Peyer's patch (tissue), 4 donors: ENCODE results near the gene SYT4. TPM values are rescaled to one million over a fixed set of nuclear protein-coding genes. Genes with fewer than 3 reads are reported as not detected.

ENCODE experiments used
- DNase-seq, 3 donors: peaks; one replicate each; pipeline ENCODE4 v3.0.0-alpha.2; 2017 to 2019
- H3K27ac ChIP-seq, 4 donors: fragments of 200-600 bp; sonication (generic); one replicate each; pipeline ENCODE4 v1.5.1; 2016 to 2019
- H3K27me3 ChIP-seq, 2 donors: fragments of 200-600 bp; sonication (generic); one replicate each; pipeline ENCODE4 v1.5.1; 2019
- H3K36me3 ChIP-seq, 3 donors: fragments of 200-600 bp; sonication (generic); one replicate each; pipeline ENCODE4 v1.5.1; 2016 to 2019
- H3K4me1 ChIP-seq, 4 donors: fragments of 200-600 bp; sonication (generic); one replicate each; pipeline ENCODE4 v1.5.1; 2016 to 2019
- H3K4me3 ChIP-seq, 4 donors: fragments of 200-600 bp; sonication (generic); 1 replicate in 3 of 4; 2 replicates in 1 of 4; pipeline ENCODE4 v1.5.1; 2016 to 2019; ENCODE audit warnings: mild to moderate bottlenecking in 1 of 4
- H3K9me3 ChIP-seq, 4 donors: fragments of 200-600 bp; sonication (generic); one replicate each; pipeline ENCODE4 v1.5.1; 2016 to 2019; ENCODE audit warnings: mild to moderate bottlenecking in 1 of 4
- POLR2A ChIP-seq, 2 donors: fragments of 450-650 bp; IDR thresholded peaks; one replicate each; pipeline ENCODE4 v1.5.1; 2017; ENCODE audit warnings: antibody characterized with exemption in 2 of 2, mild to moderate bottlenecking in 2 of 2, moderate library complexity in 2 of 2
- total RNA-seq, 4 donors: library from RNA; depleted of rRNA; stranded (reverse); fragments of >200 nt; gene quantifications; one replicate each; pipeline ENCODE4 v1.1.0, GENCODE V29; 2016
- TF ChIP-seq, protein P1 (sequence below), 6 experiments: fragments of 450-650 bp in 4 of 6; fragments of 200-600 bp in 2 of 6; sonication (generic) in 1 of 6; IDR thresholded peaks; one replicate each; pipeline ENCODE4 v1.5.1; 2017 to 2019; ENCODE audit warnings: antibody characterized with exemption in 6 of 6, mild to moderate bottlenecking in 3 of 6, moderate library complexity in 1 of 6

SYT4 gene
- total RNA-seq, 4 donors from 2014 or later = 0.76 to 2.5 (median 0.94) TPM; not detected in 1

DNA sequence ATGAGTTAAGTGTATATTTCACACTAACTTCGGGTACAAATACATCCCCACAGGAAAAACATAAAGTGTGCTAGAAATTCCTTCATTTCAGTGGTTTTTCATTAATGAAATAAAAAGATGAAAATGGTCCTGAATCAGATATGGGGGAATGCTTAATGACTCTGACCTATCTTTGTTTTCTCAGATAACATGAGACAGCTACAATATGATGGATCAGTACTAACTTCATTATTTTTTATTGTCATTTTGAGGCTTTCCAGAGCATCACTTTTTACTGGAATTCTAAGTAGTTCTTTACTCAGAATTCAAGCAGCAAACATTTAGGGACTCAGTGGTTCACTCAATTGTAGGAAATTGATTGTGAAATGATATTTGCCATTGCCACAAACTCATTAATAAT lies 2.8 kb downstream of the SYT4 start:
- Histone ChIP-seq H3K4me3 (no peak overlapping the region), H3K27me3 (no peaks in the 10 kb centered on the region), H3K36me3 (no peaks in the 10 kb centered on the region), H3K27ac (no peak overlapping the region), H3K9me3 (no peaks in the 10 kb centered on the region), H3K4me1 (no peaks in the 10 kb centered on the region)
- DNase-seq = no peak
- TF ChIP-seq, protein P1, sequence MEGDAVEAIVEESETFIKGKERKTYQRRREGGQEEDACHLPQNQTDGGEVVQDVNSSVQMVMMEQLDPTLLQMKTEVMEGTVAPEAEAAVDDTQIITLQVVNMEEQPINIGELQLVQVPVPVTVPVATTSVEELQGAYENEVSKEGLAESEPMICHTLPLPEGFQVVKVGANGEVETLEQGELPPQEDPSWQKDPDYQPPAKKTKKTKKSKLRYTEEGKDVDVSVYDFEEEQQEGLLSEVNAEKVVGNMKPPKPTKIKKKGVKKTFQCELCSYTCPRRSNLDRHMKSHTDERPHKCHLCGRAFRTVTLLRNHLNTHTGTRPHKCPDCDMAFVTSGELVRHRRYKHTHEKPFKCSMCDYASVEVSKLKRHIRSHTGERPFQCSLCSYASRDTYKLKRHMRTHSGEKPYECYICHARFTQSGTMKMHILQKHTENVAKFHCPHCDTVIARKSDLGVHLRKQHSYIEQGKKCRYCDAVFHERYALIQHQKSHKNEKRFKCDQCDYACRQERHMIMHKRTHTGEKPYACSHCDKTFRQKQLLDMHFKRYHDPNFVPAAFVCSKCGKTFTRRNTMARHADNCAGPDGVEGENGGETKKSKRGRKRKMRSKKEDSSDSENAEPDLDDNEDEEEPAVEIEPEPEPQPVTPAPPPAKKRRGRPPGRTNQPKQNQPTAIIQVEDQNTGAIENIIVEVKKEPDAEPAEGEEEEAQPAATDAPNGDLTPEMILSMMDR (IDR thresholded peaks at IDR 0.05) = no peak
- no peak for TF ChIP-seq POLR2A (IDR thresholded peaks at IDR 0.05)

DNA sequence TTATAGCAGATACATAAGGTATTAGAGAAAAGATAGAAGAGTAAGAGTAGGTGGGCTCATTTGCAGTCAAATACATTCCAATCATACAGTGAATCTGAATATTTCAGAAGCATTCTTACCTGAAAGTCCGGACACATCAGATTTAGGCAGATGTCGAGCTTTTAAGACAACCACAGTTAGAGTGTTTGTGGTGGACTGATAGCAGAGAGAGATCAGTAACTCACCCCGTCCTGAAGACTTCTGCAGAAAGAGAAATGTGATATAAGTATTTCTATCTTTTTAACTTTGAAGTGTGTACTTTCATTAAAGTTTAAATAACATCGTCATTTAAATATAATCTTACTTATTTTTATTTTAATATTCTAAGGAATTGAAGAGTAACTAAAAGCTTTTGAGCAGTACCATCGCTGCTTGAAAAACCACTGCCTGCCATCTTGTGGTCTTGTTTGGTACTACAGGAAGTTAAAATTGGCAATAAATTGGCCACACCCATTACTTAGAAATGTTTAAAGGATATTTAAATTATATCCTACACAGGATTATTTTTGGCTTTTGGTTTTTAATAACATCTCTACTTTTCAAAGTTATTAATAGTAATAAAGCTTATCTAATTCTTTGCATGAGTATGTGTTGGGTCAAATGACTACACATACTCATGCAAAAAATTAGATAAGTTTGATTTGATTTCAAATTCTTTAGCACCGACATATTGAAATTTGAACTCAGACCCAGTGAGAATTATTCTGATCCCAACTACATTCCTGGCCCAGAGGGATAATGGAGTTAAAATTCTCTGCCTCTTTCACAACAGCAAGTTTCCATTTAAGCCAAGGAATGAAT lies 5.5 kb downstream of the SYT4 start:
- no peak for TF ChIP-seq POLR2A (IDR thresholded peaks at IDR 0.05)
- TF ChIP-seq, protein P1 (IDR thresholded peaks at IDR 0.05) = peak; percentile 21 to 71 (median 65)
- H3K27me3 ChIP-seq = no peaks in the 10 kb centered on the region
- H3K9me3 ChIP-seq = no peaks in the 10 kb centered on the region
- H3K4me1 ChIP-seq = no peaks in the 10 kb centered on the region
- H3K4me3 ChIP-seq = no peak overlapping the region
- no peak overlapping the region for H3K27ac ChIP-seq
- peak in 1 of 3 donors; percentile 46 for DNase-seq
- no peaks in the 10 kb centered on the region for H3K36me3 ChIP-seq

DNA sequence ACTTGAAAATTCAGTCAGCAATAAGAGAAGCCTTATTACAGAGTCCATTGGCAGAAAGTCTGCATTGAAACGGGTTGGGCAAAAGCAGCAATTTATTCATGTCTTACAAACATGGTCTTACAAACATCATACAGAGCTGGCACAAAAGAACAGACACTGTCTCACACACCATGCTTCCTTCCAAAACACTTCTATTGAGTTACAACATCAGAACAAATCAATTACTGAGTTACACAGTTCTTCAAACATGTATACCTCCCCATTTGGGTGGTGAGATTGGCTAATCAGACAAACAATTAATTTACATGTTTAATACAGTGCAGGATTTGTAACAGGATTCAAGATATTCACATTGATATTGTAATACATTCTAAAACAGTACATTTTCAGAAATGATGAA lies 9.5 kb downstream of the SYT4 start:
- Histone ChIP-seq H3K4me1 (no peaks in the 10 kb centered on the region), H3K4me3 (no peak overlapping the region), H3K27me3 (no peaks in the 10 kb centered on the region), H3K9me3 (no peaks in the 10 kb centered on the region), H3K27ac (no peak overlapping the region), H3K36me3 (no peaks in the 10 kb centered on the region)
- TF ChIP-seq, protein P1 (IDR thresholded peaks at IDR 0.05) = no peak
- TF ChIP-seq POLR2A (IDR thresholded peaks at IDR 0.05) = no peak
- no peak for DNase-seq

DNA sequence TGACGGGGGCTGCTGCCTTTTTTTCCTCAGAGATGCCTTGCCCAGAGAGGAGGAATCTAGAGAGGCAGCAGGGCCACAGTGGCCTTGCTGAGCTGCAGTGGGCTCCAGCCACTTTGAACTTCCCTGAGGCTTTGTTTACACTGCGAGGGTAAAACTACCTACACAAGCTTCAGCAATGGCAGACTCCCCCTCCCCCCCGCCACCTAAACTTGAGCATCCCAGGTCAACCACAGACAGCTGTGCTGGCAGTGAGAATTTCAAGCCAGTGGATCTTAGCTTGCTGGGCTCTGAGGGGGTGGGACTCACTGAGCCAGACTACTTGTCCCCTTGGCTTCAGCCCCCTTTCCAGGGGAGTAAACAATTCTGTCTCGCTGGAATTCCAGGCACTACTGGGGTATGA lies 11.8 kb downstream of the SYT4 start:
- no peaks in the 10 kb centered on the region for H3K27me3 ChIP-seq
- DNase-seq = no peak
- H3K9me3 ChIP-seq = no peaks in the 10 kb centered on the region
- H3K36me3 ChIP-seq = no peaks in the 10 kb centered on the region
- no peak overlapping the region for H3K4me3 ChIP-seq
- TF ChIP-seq, protein P1 (IDR thresholded peaks at IDR 0.05) = no peak
- H3K27ac ChIP-seq = no peak overlapping the region
- H3K4me1 ChIP-seq = no peaks in the 10 kb centered on the region

DNA sequence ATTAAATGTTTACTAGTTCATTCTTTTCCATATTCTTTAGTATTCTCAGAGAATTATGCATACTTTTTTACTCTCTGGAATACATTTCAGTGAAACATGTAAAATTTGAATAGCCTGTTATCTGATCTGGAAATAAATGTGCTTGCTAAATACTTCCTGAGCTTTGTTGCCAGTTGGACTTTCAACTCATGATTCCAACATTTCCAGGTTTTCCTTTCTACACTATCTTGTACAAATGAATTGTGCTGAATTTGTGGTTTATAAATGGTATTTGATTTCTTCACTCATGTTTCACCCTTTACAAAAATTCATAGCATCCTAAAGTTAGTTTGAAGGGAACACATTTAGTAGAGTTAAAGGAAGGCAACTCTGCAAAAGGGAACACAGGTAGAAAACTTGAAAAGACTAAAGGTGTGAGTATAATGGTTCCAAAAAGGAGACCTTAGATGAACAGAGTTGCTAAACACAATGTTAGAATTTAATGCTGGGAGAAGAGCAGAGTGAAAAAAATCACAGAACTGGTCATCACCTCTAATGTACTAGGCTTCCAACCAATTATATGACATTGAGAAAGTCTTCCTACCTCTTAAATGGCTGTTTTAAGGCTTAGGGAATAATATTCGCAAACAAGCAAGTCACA lies 28.6 kb downstream of the SYT4 start:
- DNase-seq = no peak
- H3K4me1 ChIP-seq = no peaks in the 10 kb centered on the region

More for the DNA sequence above, 28.6 kb downstream of the SYT4 start:
- Histone ChIP-seq H3K9me3 (no peaks in the 10 kb centered on the region), H3K27me3 (no peaks in the 10 kb centered on the region), H3K4me3 (no peak overlapping the region), H3K36me3 (no peaks in the 10 kb centered on the region), H3K27ac (no peak overlapping the region)
- TF ChIP-seq, protein P1 (IDR thresholded peaks at IDR 0.05) = no peak
- no peak for TF ChIP-seq POLR2A (IDR thresholded peaks at IDR 0.05)
